ENCODE measurements around the gene CTBP1. TPM values are rescaled to one million over a fixed set of nuclear protein-coding genes. Genes with fewer than 3 reads are reported as not detected.
"Not testable (repeated sequence)": the region's sequence is repeated elsewhere in the genome, so short reads cannot be mapped to it uniquely, and the experiment has no call there.

CTBP1 gene
- total and polyA plus RNA-seq, 4 donors, result 121 to 204 (median 138) TPM

GRCh38 chr4:1239141-1239949 lies 9.6 kb downstream of the CTBP1 start:
- peak in 1 of 3 donors; percentile 8 for DNase-seq
- H3K9ac ChIP-seq (ENCODE audit: insufficient read depth in 1 of 2, low read length in 2 of 2), result no peak overlapping the region
- no peak for ATAC-seq (ENCODE audit: insufficient read depth, low FRiP score)
- H3K27me3 ChIP-seq (ENCODE audit: control insufficient read depth in 3 of 3, insufficient read depth in 3 of 3, low read length in 2 of 3), result no peaks in the 10 kb centered on the region
- no peak overlapping the region for H3K4me3 ChIP-seq
- no peaks in the 10 kb centered on the region for H3K9me3 ChIP-seq (ENCODE audit: control insufficient read depth in 4 of 4, insufficient read depth in 3 of 4, low read length in 3 of 4)
- peaks cover 4 to 66% (median 25%) of the 10 kb centered on the region in 4 donors for H3K36me3 ChIP-seq (ENCODE audit: control insufficient read depth in 4 of 4, insufficient read depth in 4 of 4, low read length in 4 of 4)
- TF ChIP-seq CTCF (IDR thresholded peaks at IDR 0.05; ENCODE audit: control extremely low read depth, extremely low read depth), result no peak
- peaks cover 3 to 20% (median 7%) of the 10 kb centered on the region in 5 donors for H3K4me1 ChIP-seq (ENCODE audit: control insufficient read depth in 5 of 5, insufficient read depth in 5 of 5, low read length in 5 of 5)
- H3K27ac ChIP-seq (ENCODE audit: low read depth in 1 of 2, low read length in 1 of 2), result no peak overlapping the region
- WGBS, 2 donors, result 86 to 91% methylated on average over 39 to 43 of the region's 43 CpGs

- DNase-seq (no peak), ATAC-seq (ENCODE audit: insufficient read depth, low FRiP score) (no peak)
- peaks cover 4 to 71% (median 27%) of the 10 kb centered on the region in 4 donors for H3K36me3 ChIP-seq (ENCODE audit: control insufficient read depth in 4 of 4, insufficient read depth in 4 of 4, low read length in 4 of 4)
- no peak for TF ChIP-seq CTCF (IDR thresholded peaks at IDR 0.05; ENCODE audit: control extremely low read depth, extremely low read depth)
- no peak overlapping the region for H3K9ac ChIP-seq (ENCODE audit: insufficient read depth in 1 of 2, low read length in 2 of 2)
- H3K4me1 ChIP-seq (ENCODE audit: control insufficient read depth in 5 of 5, insufficient read depth in 5 of 5, low read length in 5 of 5), result peaks cover 0 to 17% (median 14%) of the 10 kb centered on the region in 5 donors
- no peaks in the 10 kb centered on the region for H3K27me3 ChIP-seq (ENCODE audit: control insufficient read depth in 3 of 3, insufficient read depth in 3 of 3, low read length in 2 of 3)
- no peaks in the 10 kb centered on the region for H3K9me3 ChIP-seq (ENCODE audit: control insufficient read depth in 4 of 4, insufficient read depth in 3 of 4, low read length in 3 of 4)
- H3K27ac ChIP-seq (ENCODE audit: low read depth in 1 of 2, low read length in 1 of 2), result no peak overlapping the region
- WGBS, 2 donors, result 96 to 98% methylated on average over 12 of the region's 12 CpGs
- no peak overlapping the region for H3K4me3 ChIP-seq
These were observed 10.3 kb downstream of the CTBP1 start for GRCh38 chr4:1238676-1239000.

- H3K27me3 ChIP-seq (ENCODE audit: control insufficient read depth in 3 of 3, insufficient read depth in 3 of 3, low read length in 2 of 3), result no peaks in the 10 kb centered on the region
- TF ChIP-seq CTCF (IDR thresholded peaks at IDR 0.05; ENCODE audit: control extremely low read depth, extremely low read depth), result no peak
- WGBS, 2 donors, result 96 to 97% methylated on average over 39 of the region's 39 CpGs
- no peaks in the 10 kb centered on the region for H3K9me3 ChIP-seq (ENCODE audit: control insufficient read depth in 4 of 4, insufficient read depth in 3 of 4, low read length in 3 of 4)
- H3K9ac ChIP-seq (ENCODE audit: insufficient read depth in 1 of 2, low read length in 2 of 2), result no peak overlapping the region
- peaks cover 4 to 74% (median 27%) of the 10 kb centered on the region in 4 donors for H3K36me3 ChIP-seq (ENCODE audit: control insufficient read depth in 4 of 4, insufficient read depth in 4 of 4, low read length in 4 of 4)
- no peak for ATAC-seq (ENCODE audit: insufficient read depth, low FRiP score)
- peaks cover 0 to 19% (median 14%) of the 10 kb centered on the region in 5 donors for H3K4me1 ChIP-seq (ENCODE audit: control insufficient read depth in 5 of 5, insufficient read depth in 5 of 5, low read length in 5 of 5)
- DNase-seq, result peak in 1 of 3 donors; percentile 9
- H3K4me3 ChIP-seq, result no peak overlapping the region
- no peak overlapping the region for H3K27ac ChIP-seq (ENCODE audit: low read depth in 1 of 2, low read length in 1 of 2)
These were observed 10.8 kb downstream of the CTBP1 start for GRCh38 chr4:1237981-1238675.

GRCh38 chr4:1237261-1237660 lies 11.7 kb downstream of the CTBP1 start:
- H3K36me3 ChIP-seq (ENCODE audit: control insufficient read depth in 4 of 4, insufficient read depth in 4 of 4, low read length in 4 of 4), result peaks cover 4 to 79% (median 27%) of the 10 kb centered on the region in 4 donors
- H3K9ac ChIP-seq (ENCODE audit: insufficient read depth in 1 of 2, low read length in 2 of 2); H3K27ac ChIP-seq (ENCODE audit: low read depth in 1 of 2, low read length in 1 of 2); ATAC-seq (ENCODE audit: insufficient read depth, low FRiP score); DNase-seq; H3K4me3 ChIP-seq; H3K27me3 ChIP-seq (ENCODE audit: control insufficient read depth in 3 of 3, insufficient read depth in 3 of 3, low read length in 2 of 3); H3K9me3 ChIP-seq (ENCODE audit: control insufficient read depth in 4 of 4, insufficient read depth in 3 of 4, low read length in 3 of 4): not testable (repeated sequence)
- peaks cover 0 to 25% (median 11%) of the 10 kb centered on the region in 5 donors for H3K4me1 ChIP-seq (ENCODE audit: control insufficient read depth in 5 of 5, insufficient read depth in 5 of 5, low read length in 5 of 5)
- WGBS, 2 donors, result 91 to 93% methylated on average over 9 of the region's 9 CpGs

GRCh38 chr4:1236836-1237235 lies 12.1 kb downstream of the CTBP1 start:
- not testable (repeated sequence) for DNase-seq; H3K4me3 ChIP-seq; ATAC-seq (ENCODE audit: insufficient read depth, low FRiP score); H3K9me3 ChIP-seq (ENCODE audit: control insufficient read depth in 4 of 4, insufficient read depth in 3 of 4, low read length in 3 of 4); H3K27ac ChIP-seq (ENCODE audit: low read depth in 1 of 2, low read length in 1 of 2); H3K27me3 ChIP-seq (ENCODE audit: control insufficient read depth in 3 of 3, insufficient read depth in 3 of 3, low read length in 2 of 3); H3K9ac ChIP-seq (ENCODE audit: insufficient read depth in 1 of 2, low read length in 2 of 2)
- WGBS, 2 donors, result 93% methylated on average over 13 of the region's 13 CpGs
- H3K4me1 ChIP-seq (ENCODE audit: control insufficient read depth in 5 of 5, insufficient read depth in 5 of 5, low read length in 5 of 5), result peaks cover 0 to 25% (median 10%) of the 10 kb centered on the region in 5 donors
- H3K36me3 ChIP-seq (ENCODE audit: control insufficient read depth in 4 of 4, insufficient read depth in 4 of 4, low read length in 4 of 4), result peaks cover 4 to 79% (median 27%) of the 10 kb centered on the region in 4 donors
